Measurements from ENCODE around the gene CIDEC. TPM values are rescaled to one million over a fixed set of nuclear protein-coding genes. Genes with fewer than 3 reads are reported as not detected.
"Not testable (repeated sequence)": the region's sequence is repeated elsewhere in the genome, so short reads cannot be mapped to it uniquely, and the experiment has no call there.

CIDEC gene
- total RNA-seq, 1 donor from 2014 or later, result 0.60 TPM

- Mint-ChIP-seq H3K36me3 (no peaks in the 10 kb centered on the region), H3K27ac (no peak overlapping the region), H3K4me1 (ENCODE audit: unreplicated experiment) (peaks cover 17% of the 10 kb centered on the region), H3K9me3 (no peaks in the 10 kb centered on the region), H3K27me3 (peaks cover 2% of the 10 kb centered on the region), H3K4me3 (no peak overlapping the region)
- no peak for DNase-seq (ENCODE audit: extremely low spot score, unreplicated experiment)
- TF ChIP-seq, protein P1, sequence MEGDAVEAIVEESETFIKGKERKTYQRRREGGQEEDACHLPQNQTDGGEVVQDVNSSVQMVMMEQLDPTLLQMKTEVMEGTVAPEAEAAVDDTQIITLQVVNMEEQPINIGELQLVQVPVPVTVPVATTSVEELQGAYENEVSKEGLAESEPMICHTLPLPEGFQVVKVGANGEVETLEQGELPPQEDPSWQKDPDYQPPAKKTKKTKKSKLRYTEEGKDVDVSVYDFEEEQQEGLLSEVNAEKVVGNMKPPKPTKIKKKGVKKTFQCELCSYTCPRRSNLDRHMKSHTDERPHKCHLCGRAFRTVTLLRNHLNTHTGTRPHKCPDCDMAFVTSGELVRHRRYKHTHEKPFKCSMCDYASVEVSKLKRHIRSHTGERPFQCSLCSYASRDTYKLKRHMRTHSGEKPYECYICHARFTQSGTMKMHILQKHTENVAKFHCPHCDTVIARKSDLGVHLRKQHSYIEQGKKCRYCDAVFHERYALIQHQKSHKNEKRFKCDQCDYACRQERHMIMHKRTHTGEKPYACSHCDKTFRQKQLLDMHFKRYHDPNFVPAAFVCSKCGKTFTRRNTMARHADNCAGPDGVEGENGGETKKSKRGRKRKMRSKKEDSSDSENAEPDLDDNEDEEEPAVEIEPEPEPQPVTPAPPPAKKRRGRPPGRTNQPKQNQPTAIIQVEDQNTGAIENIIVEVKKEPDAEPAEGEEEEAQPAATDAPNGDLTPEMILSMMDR (conservative IDR thresholded peaks at IDR 0.05), result no peak
Measured at GRCh38 chr3:9859530-9860025, 20.5 kb downstream of the CIDEC start.

DNA sequence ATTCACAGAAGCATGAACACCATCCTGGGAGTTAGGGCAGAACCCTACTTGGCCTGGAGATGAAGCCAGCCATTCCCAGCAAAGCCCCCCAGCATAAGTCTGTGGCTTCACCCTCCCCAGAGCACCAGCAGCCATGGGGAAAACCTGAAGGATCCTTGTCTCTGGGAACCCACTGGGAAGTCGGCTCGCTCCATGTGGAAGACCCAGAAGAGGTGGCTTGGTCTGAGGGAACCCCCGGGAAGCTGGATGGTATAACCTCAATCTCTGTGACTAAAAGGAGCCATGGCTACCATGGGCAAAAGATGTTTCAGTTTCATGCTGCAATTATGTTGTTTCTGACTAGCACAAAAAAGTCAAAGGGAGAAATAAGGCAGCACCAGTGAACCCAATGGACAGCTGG, 24.5 kb downstream of the CIDEC start:
- no peak overlapping the region for H3K27ac Mint-ChIP-seq
- H3K27me3 Mint-ChIP-seq, result peaks cover 16% of the 10 kb centered on the region
- TF ChIP-seq, protein P1 (conservative IDR thresholded peaks at IDR 0.05), result no peak
- DNase-seq (ENCODE audit: extremely low spot score, unreplicated experiment), result no peak
- peaks cover 13% of the 10 kb centered on the region for H3K4me1 Mint-ChIP-seq (ENCODE audit: unreplicated experiment)
- no peaks in the 10 kb centered on the region for H3K9me3 Mint-ChIP-seq
- H3K4me3 Mint-ChIP-seq, result no peak overlapping the region
- H3K36me3 Mint-ChIP-seq, result no peaks in the 10 kb centered on the region

DNA sequence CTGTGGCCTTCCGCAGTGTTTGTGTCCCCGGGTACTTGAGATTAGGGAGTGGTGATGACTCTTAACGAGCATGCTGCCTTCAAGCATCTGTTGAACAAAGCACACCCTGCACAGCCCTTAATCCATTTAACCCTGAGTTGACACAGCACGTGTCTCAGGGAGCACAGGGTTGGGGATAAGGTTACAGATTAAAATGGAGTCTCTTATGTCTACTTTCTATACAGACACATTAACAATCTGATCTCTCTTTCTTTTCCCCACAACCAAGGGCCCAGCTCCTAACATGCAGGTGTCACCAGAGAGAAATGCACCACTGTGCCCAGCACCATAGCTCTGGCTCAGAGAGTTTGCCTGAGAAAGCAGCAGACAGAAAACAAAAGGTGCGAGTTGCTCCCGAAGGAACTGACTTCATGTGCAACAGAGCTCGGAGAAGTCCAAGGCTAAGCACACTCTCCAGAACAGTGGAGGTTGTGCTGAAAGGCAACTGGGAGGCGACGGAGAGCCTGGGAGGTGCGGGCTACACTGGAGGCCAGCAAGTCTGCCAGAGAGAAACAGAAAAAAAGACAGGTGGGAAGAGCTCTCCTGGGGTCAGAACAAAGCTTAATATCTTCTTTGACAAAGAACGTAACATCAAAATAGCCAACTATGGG, 25.6 kb downstream of the CIDEC start:
- Mint-ChIP-seq H3K4me1 (ENCODE audit: unreplicated experiment) (peaks cover 13% of the 10 kb centered on the region), H3K27me3 (peaks cover 16% of the 10 kb centered on the region), H3K27ac (peak overlapping the region; percentile 62)
- not testable (repeated sequence) for H3K4me3 Mint-ChIP-seq; H3K9me3 Mint-ChIP-seq; H3K36me3 Mint-ChIP-seq; DNase-seq (ENCODE audit: extremely low spot score, unreplicated experiment)

DNA sequence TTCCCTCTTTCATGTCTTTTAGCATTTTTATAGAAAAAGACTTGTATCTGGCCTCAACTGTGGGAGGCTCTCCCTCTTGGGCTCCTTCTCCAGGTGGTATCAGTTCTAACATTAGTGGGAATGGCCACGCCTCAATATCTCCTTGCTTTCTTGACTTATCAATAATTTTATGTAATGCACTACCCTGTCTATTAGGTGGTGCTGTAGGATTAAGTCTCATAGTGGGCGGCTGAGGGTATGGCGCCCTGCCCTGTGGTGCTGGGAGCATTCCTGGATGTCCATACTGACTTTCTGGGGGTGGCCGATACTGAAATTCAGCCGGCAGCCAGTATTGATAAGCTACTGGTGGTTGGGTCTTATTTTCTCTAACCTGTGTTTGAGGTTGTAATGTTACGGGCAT, 27.5 kb downstream of the CIDEC start:
- TF ChIP-seq, protein P1 (conservative IDR thresholded peaks at IDR 0.05), result no peak
- H3K4me1 Mint-ChIP-seq (ENCODE audit: unreplicated experiment), result peaks cover 9% of the 10 kb centered on the region

DNA sequence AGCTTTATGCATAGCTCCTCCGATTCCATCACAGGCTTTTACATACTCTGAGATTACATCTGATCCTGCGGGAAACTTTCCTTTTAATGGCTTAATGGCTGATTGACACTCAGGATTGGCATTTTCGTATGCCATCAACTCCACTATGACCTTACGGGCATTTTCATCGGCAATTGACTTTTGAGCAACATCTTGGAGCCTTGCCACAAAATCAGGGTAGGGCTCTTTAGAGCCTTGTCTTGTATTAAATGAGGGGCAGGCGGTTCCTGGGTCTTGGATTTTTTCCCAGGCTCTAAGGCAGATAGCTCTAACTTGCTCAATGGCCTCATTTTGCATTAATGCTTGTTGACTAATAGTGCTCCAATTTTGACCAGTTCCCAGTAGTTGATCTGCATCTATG, 28.1 kb downstream of the CIDEC start:
- H3K9me3 Mint-ChIP-seq; H3K27ac Mint-ChIP-seq; H3K4me3 Mint-ChIP-seq; H3K4me1 Mint-ChIP-seq (ENCODE audit: unreplicated experiment); DNase-seq (ENCODE audit: extremely low spot score, unreplicated experiment); H3K36me3 Mint-ChIP-seq: not testable (repeated sequence)
- peaks cover 13% of the 10 kb centered on the region for H3K27me3 Mint-ChIP-seq

More for the DNA sequence above, 27.5 kb downstream of the CIDEC start:
- no peak for DNase-seq (ENCODE audit: extremely low spot score, unreplicated experiment)
- Mint-ChIP-seq H3K4me3 (no peak overlapping the region), H3K27ac (no peak overlapping the region), H3K36me3 (no peaks in the 10 kb centered on the region), H3K27me3 (peaks cover 13% of the 10 kb centered on the region), H3K9me3 (no peaks in the 10 kb centered on the region)

DNA sequence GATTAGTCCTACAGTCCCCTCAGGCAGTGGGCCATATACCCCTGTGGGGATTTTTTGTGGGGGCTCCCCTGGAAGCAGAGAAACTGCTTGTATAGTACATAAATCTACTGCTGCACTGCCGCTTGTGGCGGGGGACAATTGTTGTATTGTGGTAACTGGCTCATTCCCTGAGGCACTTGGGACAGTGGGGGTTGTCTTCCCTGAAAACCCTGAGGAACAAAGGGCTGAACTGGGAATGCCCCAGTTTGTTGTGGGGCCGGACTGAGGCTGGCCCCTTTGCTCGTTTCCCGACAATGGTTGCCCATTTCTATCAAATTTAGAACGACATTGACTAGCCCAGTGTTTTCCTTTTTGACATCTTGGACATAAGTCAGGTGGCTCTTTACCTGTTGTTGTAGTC, 28.7 kb downstream of the CIDEC start:
- H3K36me3 Mint-ChIP-seq; DNase-seq (ENCODE audit: extremely low spot score, unreplicated experiment); H3K4me3 Mint-ChIP-seq; H3K9me3 Mint-ChIP-seq; H3K4me1 Mint-ChIP-seq (ENCODE audit: unreplicated experiment); H3K27ac Mint-ChIP-seq: not testable (repeated sequence)
- H3K27me3 Mint-ChIP-seq, result peaks cover 13% of the 10 kb centered on the region

DNA sequence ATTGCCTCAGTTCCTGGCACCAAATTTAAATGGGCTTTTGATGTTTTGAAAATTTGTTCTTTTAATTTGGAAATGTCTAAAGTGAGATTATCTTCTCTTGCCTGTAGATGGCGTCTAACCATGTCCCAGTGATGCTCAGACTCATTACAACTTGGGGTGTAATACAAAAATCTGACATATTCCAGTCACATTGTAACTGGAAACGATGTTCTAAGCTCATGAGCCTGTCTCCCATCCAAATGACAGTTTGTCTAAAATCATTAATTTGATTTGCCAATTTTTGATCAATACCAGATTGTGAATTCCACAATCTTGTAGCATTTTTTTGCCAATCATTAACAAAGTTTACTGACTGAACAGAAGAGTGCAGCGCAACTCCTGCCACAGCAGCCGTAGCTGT, 31.2 kb downstream of the CIDEC start:
- not testable (repeated sequence) for H3K4me3 Mint-ChIP-seq; H3K36me3 Mint-ChIP-seq; H3K9me3 Mint-ChIP-seq; DNase-seq (ENCODE audit: extremely low spot score, unreplicated experiment); H3K4me1 Mint-ChIP-seq (ENCODE audit: unreplicated experiment)
- peaks cover 13% of the 10 kb centered on the region for H3K27me3 Mint-ChIP-seq
- TF ChIP-seq, protein P1 (conservative IDR thresholded peaks at IDR 0.05), result peak; percentile 78
- H3K27ac Mint-ChIP-seq, result peak overlapping the region; percentile 89

GRCh38 chr3:9847870-9848269, 32.2 kb downstream of the CIDEC start:
- DNase-seq (ENCODE audit: extremely low spot score, unreplicated experiment); H3K9me3 Mint-ChIP-seq; H3K4me1 Mint-ChIP-seq (ENCODE audit: unreplicated experiment); H3K27me3 Mint-ChIP-seq; H3K36me3 Mint-ChIP-seq: not testable (repeated sequence)
- Mint-ChIP-seq H3K4me3 (peak overlapping the region; percentile 61), H3K27ac (peak overlapping the region; percentile 89)

All from type B pancreatic cell (in vitro differentiated cells).